ENCODE measurements around the gene SHKBP1. TPM values are rescaled to one million over a fixed set of nuclear protein-coding genes. Genes with fewer than 3 reads are reported as not detected.
"Not testable (repeated sequence)": the region's sequence is repeated elsewhere in the genome, so short reads cannot be mapped to it uniquely, and the experiment has no call there.

The SHKBP1 gene
- total RNA-seq, 1 donor from 2014 or later = 20.6 TPM

DNA sequence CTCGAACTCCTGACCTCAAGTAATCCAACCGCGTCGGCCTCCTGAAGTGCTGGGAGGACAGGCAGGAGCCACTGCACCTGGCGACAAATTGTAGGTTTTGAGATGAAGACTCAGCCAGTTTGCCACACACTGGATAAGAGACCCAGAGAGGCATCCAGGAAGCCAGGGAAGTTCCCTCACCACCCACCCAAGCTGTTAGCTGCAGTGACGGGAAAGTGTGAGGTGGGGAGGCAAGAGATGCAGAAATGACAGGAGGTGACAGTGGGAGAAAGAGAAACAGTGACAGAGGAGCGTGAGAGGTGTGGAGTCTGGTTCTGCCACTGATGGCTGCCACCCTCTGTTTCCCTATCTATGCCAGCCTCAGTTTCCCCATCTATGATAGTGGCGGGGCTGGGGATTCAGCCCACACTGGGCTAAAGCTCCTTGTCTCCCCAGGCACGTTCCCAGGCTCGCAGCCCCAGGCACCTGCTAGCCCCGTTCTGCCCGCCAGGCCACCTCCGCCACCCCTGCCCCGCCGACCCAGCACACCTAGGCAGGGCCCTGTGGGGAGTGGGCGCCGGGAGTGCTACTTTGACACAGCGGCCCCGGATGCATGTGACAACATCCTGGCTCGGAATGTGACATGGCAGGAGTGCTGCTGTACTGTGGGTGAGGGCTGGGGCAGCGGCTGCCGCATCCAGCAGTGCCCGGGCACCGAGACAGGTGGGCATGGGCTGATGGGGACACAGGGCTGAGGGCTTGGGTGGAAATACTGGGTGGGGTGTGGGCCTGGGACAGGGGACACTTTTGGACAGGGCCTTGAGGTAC is 45.5 kb downstream of the SHKBP1 start:
- intact Hi-C loops (cut with DNase I) = no loop called here
- no peak for ATAC-seq
- no peak for DNase-seq (ENCODE audit: missing footprints)

DNA sequence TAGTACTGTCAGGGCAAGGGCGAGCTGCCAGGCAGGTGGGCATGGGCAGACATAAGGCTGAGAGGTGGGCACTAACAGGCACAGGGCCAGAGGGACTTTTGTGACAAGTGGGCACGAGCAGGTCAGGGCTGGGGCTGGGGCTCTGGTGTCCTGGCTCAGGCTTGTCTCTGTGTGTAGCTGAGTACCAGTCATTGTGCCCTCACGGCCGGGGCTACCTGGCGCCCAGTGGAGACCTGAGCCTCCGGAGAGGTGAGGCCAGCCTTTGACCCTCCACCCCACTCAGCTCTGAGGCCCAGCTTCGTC is 46.1 kb downstream of the SHKBP1 start:
- intact Hi-C loops (cut with DNase I) = no loop called here
- DNase-seq (ENCODE audit: missing footprints) = peak; percentile 59
- no peak for ATAC-seq

DNA sequence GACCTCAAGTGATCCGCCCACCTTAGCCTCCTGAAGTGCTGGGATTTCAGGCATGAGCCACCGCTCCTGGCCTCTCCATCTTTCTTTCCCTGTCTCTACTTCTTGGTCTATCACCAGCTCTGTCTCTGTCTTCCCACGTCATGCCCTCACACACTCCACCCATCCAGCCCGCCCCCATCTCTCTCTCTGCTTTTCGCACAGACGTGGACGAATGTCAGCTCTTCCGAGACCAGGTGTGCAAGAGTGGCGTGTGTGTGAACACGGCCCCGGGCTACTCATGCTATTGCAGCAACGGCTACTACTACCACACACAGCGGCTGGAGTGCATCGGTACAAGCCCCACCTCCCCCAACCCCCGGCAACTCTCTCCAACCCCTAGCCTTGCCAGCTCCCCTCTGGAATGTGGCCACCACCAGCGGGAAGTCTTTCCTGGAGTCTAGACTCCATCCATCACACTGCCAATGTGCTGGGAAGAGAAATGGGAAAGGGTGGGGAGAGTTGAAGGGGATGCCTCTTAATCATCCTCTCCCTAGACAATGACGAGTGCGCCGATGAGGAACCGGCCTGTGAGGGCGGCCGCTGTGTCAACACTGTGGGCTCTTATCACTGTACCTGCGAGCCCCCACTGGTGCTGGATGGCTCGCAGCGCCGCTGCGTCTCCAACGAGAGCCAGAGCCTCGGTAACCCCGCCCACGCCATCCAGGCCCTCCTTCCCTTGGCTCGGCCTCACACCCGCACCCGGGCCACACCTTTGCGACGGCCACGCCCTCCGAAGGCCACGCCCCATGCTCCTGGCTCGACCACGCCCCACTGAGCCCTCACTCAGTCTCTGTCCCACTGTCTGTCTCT is 47.0 kb downstream of the SHKBP1 start:
- DNase-seq (ENCODE audit: missing footprints) = peak; percentile 55
- intact Hi-C loops (cut with DNase I) = no loop called here
- ATAC-seq = no peak

DNA sequence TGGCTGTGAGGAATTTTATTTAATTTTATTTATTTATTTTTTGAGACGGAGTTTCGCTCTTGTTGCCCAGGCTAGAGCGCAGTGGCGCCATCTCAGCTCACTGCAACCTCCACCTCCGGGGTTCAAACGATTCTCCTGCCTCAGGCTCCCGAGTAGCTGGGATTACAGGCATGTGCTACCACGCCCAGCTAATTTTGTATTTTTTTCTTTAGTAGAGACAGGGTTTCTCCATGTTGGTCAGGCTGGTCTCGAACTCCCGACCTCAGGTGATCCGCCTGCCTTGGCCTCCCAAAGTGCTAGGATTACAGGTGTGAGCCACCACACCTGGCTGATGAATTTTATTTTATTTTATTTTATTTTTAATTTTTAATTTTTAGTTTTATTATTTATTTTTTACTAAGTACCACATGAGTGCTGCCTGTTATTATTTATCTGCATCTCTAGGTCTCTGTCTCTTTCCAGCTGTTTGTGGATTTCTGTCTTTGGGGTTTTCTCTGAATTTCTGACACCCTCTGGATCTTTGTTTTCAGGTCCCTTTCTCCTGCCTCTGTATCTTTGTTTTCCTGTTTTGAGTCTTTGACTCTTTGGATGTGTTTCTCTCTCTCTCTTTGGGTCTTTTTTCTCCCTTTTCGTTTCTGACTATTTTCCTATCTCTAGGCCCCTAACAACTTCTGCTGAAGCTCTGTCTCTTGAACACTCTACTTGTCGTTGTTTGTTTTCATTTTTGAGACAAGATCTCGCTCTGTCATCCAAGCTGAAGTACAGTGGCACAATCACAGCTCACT is 47.9 kb downstream of the SHKBP1 start:
- intact Hi-C loops (cut with DNase I) = not testable (repeated sequence)
- peak; percentile 60 for DNase-seq (ENCODE audit: missing footprints)

DNA sequence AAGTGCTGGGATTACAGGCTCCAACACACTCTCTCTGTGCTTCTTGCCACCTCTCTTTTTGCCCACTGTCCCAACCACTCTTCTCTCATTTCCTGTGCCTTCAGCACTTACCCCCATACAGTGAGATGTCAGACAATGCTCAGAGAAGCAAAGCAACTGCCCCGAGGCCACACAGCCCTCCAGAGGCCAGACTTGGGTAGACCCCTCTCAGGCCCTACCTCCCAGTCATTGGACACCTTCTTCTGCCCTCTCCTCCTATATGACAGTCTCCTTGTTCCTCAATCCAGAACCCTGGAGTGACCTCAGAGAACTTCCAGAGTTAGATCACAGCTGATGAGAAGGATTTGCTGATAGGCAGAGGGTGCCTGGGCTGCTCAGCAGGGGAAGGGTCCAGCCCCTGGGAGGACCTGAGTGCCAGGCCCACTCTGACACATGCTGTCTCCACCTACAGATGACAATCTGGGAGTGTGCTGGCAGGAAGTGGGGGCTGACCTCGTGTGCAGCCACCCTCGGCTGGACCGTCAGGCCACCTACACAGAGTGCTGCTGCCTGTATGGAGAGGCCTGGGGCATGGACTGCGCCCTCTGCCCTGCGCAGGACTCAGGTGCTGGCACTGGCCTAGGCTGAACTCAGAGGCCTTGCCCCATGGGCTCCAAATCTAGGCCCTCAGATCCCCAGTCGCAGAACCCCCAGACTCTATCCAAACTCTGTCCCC is 48.9 kb downstream of the SHKBP1 start:
- intact Hi-C loops (cut with DNase I) = no loop called here
- DNase-seq (ENCODE audit: missing footprints) (peak; percentile 56), ATAC-seq (no peak)

More for the DNA sequence above, 47.9 kb downstream of the SHKBP1 start:
- ATAC-seq = not testable (repeated sequence)

DNA sequence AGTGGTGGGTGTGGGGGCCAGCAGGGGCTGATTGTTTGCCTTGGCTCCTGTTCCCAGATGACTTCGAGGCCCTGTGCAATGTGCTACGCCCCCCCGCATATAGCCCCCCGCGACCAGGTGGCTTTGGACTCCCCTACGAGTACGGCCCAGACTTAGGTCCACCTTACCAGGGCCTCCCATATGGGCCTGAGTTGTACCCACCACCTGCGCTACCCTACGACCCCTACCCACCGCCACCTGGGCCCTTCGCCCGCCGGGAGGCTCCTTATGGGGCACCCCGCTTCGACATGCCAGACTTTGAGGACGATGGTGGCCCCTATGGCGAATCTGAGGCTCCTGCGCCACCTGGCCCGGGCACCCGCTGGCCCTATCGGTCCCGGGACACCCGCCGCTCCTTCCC is 50.2 kb downstream of the SHKBP1 start:
- intact Hi-C loops (cut with DNase I) = no loop called here
- peak; percentile 30 for DNase-seq (ENCODE audit: missing footprints)
- no peak for ATAC-seq

DNA sequence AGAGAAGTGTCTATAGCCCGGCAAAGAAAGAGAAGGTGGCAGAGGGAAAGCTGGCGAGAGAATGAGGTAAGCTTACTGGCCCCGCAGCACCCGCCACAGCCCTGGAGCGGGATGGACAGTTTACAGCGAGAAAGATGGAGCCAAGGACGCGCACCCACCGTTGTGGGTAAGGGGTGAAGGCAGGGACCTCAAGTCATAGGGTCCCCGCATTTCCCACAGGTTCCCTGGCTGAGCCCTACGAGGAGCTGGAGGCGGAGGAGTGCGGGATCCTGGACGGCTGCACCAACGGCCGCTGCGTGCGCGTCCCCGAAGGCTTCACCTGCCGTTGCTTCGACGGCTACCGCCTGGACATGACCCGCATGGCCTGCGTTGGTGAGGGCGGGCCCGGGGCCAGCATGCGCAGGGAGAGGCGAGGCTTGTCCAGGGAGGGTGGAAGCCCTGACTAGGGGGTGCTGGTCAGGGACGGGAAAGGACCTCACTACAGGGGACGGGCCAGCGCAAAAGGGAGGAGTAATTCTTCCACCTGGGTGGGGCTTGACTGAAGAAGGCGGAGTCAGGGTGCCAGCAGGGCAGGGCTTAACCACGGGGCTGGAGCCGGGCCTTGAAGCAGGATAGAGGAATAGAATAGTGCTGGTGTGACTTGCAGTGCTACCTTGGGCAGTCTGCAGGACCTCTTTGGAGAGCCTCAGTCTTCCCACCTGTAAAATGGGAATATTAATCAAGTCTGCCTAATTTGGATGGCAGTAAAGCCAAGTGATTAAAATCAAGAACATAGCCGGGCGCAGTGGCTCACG is 51.0 kb downstream of the SHKBP1 start:
- intact Hi-C loops (cut with DNase I) = no loop called here
- peak; percentile 60 for DNase-seq (ENCODE audit: missing footprints)
- ATAC-seq = no peak

DNA sequence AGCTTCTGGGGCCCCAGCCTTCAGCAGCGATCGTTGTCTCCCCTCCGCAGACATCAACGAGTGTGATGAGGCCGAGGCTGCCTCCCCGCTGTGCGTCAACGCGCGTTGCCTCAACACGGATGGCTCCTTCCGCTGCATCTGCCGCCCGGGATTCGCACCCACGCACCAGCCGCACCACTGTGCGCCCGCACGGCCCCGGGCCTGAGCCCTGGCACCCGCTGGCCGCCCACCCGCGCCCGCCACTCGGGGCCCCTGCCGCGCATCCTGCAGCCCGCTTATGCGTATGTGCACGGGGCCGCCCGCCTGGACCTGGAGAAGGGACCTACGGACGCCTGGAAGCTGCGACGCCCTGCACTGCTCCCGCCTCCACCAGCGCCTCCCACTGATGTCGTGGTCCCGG is 52.7 kb downstream of the SHKBP1 start:
- ATAC-seq = no peak
- peak; percentile 61 for DNase-seq (ENCODE audit: missing footprints)
- intact Hi-C loops (cut with DNase I) = no loop called here

DNA sequence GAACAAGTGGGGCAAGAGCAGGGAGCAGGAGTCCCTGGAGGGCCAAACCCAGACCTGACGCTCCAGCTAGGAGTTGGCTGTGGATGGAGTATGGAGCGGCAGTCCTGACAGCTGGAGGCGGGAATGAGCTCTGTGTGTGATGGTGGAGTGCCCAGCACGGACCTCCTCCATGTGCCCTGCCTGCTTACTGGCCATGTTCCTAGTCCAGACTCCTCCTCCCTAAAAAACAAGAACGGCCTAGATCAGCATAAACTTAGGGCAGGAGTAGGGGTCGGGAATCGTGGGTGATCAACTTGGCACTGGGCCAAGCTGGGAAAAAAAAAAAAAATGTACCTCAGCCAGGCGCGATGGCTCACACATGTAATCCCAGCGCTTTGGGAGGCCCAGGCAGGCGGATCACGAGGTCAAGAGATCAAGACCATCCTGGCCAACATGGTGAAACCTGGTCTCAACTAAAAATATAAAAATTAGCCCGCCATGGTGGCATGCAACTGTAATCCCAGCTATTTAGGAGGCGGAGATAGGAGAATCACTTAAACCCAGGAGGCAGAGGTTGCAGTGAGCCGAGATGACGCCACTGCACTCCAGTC is 54.0 kb downstream of the SHKBP1 start:
- no peak for ATAC-seq
- intact Hi-C loops (cut with DNase I) = loop anchor here (5.0 to 10.0 kb wide), 4 partner anchors 88 to 496 kb away; no protein-coding TSS in a partner anchor
- peak; percentile 31 for DNase-seq (ENCODE audit: missing footprints)

DNA sequence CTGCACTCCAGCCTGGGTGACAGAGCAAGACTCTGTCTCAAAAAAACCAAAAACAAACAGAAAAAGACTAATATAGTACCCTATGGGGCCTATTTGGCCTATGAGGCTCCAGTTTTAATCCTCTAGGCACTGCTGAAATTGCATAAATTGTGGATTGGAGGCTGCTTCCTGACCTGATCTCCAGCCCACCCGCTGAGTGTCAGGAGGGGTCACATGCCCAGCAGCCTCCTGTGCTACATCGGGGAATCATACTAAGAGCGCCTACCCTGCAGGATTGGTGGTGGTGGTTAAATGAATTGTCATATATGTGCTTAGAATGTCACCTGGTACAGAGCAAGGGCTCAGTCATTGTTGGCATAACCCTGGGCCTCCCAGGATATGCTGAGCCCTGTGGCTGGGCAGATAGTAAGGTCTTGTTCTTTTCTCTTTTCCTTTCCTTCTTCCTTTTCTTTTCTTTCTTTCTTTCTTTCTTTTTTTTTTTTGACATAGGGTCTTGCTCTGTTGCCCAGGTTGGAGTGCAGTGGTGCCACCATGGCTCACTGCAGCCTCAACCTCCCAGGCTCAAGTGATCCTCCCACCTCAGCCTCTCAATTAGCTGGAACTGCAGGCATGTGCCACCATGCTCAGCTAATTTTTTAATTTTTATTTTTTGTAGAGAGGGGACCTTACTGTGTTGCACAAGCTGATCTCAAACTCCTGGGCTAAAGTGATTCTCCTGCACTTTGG is 55.8 kb downstream of the SHKBP1 start:
- no peak for DNase-seq (ENCODE audit: missing footprints)
- intact Hi-C loops (cut with DNase I) = loop anchor here (5.0 to 10.0 kb wide), 4 partner anchors 90 to 498 kb away; no protein-coding TSS in a partner anchor
- ATAC-seq = no peak

DNA sequence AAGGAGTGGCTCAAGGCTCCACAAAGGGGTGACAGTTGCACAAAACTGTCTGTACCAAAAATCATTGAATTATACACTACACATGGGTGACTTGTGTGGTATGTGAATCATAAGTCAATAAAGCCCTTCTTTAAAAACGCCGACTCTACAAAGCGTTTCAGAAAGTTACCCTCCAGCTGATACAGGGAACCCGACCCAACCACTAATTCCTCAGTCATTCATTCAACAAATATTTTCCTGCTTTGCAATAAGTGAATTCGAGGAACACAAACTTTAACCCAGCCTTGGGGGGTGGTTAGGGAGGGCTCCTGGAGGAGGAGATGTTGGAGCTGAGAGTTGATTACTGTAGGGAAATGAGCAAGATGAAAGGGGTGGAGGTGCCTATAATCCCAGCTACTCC is 56.5 kb downstream of the SHKBP1 start:
- DNase-seq (ENCODE audit: missing footprints) (no peak), ATAC-seq (no peak)
- intact Hi-C loops (cut with DNase I) = loop anchor here (5.0 to 10.0 kb wide), 4 partner anchors 91 to 498 kb away; no protein-coding TSS in a partner anchor

DNA sequence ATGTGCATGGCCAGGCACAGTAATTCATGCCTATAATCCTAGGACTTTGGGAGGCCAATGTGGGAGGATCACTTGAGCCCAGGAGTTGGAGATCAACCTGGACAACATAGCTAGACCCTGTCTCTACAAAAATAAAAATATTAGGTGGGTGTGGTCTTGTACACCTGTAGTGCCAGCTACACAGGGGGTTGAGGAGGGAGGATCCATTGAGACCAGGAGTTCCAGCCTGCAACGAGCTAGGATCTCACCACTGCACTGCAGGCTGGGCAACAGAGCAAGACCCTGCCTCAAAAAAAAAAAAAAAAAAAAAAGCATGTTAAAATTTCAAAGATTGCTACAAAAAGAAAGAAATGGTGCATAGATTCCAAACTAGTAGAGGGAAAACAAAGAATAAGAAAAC is 61.7 kb downstream of the SHKBP1 start:
- ATAC-seq (no peak), DNase-seq (ENCODE audit: missing footprints) (no peak)
- intact Hi-C loops (cut with DNase I) = loop anchor here (10.0 kb wide), 2 partner anchors 334 to 504 kb away; no protein-coding TSS in a partner anchor

DNA sequence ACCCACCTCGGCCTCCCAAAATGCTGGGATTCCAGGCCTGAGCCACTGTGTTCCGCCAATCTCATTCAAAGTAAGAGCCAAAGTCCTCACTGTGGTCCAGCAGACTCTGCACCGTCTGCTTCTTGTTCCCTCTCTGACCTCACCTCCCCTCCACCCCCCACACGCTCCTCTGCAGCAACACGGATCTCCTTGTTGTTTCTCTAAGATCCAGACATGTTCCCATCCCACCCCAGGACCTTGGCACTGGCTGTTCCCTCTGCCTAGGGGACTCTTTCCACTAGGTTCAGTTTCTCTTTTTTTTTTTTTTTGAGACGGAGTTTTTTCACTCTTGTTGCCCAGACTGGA is 62.9 kb downstream of the SHKBP1 start:
- ATAC-seq (peak; percentile 37), DNase-seq (ENCODE audit: missing footprints) (no peak)
- intact Hi-C loops (cut with DNase I) = loop anchor here (10.0 kb wide), 2 partner anchors 335 to 505 kb away; no protein-coding TSS in a partner anchor

DNA sequence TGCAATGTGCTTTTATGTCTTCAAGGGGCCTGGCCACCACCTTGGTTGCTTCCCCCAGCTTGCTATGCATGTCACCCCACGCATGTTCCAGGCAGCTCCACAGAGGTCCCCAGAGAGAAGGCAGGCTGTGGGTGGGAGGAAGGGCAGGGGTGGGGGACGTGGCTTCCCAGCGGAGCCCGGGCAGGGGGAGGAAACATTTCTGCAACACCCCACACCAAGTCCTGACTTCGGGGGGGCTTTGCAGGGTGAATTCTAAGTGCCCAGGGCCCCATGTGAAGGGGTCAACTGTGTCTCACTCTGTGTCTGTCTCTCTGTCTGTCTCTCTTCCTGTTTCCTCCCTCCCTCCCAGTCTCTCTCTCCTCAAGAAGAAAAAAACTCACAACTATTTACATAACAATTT is 64.1 kb downstream of the SHKBP1 start:
- DNase-seq (ENCODE audit: missing footprints) = no peak
- intact Hi-C loops (cut with DNase I) = no loop called here
- ATAC-seq = peak; percentile 22
